Loucy (cell line): ENCODE measurements around the gene MPP4.

Experiments
- CTCF ChIP-seq: fragments of 200-600 bp; sonication (generic); conservative IDR thresholded peaks from 2 replicates; pipeline ENCODE4 v1.5.1; 2014; ENCODE audit warnings: mild to moderate bottlenecking, antibody characterized with exemption, low read length
- EZH2phosphoT487 ChIP-seq: fragments of 200-600 bp; IDR thresholded peaks from 2 replicates; pipeline ENCODE4 v1.6.1; 2018; ENCODE audit warnings: antibody characterized with exemption, mild to moderate bottlenecking, moderate library complexity, borderline replicate concordance

- no peak for TF ChIP-seq CTCF
- TF ChIP-seq EZH2phosphoT487: no peak
These were observed 55.7 kb downstream of the MPP4 start for GRCh38 chr2:201642579-201643215.
